Activated T-helper 2 cell treated with anti-CD3 and anti-CD28 coated beads, Interferon-gamma antibody, Interleukin-2, Interleukin-4, amounts not matched to agents 10 μg/mL and 5 μg/mL and 100 μg/mL, durations not matched to agents 14 hours and 24 hours and 36 hours (primary cell): ENCODE data around the gene CLN5. TPM values are rescaled to one million over a fixed set of nuclear protein-coding genes. Genes with fewer than 3 reads are reported as not detected.
"Not testable (repeated sequence)": the region's sequence is repeated elsewhere in the genome, so short reads cannot be mapped to it uniquely, and the experiment has no call there.

Experiments
- DNase-seq: peaks from one replicate; pipeline ENCODE4 v3.0.0; 2021; ENCODE audit warnings: low spot score
- H3K27ac Mint-ChIP-seq: one replicate; pipeline ENCODE4 v1.8.0; 2021; ENCODE audit warnings: mixed read lengths
- H3K27me3 Mint-ChIP-seq: one replicate; pipeline ENCODE4 v1.8.0; 2021; ENCODE audit warnings: low read depth, mixed read lengths
- H3K36me3 Mint-ChIP-seq: one replicate; pipeline ENCODE4 v1.8.0; 2021; ENCODE audit warnings: low read depth, mixed read lengths
- H3K4me1 Mint-ChIP-seq: one replicate; pipeline ENCODE4 v1.8.0; 2021; ENCODE audit warnings: low read depth, mixed read lengths
- H3K4me3 Mint-ChIP-seq: one replicate; pipeline ENCODE4 v1.8.0; 2021; ENCODE audit warnings: low read depth, mild to moderate bottlenecking, moderate library complexity, mixed read lengths
- H3K9me3 Mint-ChIP-seq: one replicate; pipeline ENCODE4 v1.8.0; 2021; ENCODE audit warnings: mixed read lengths
- intact Hi-C: fragments of 100-400 bp; cut with micrococcal nuclease; formaldehyde crosslinking; loops from one replicate; pipeline ENCODE4 v1.15.1; 2023
- total RNA-seq: library from RNA; stranded (reverse); gene quantifications from 2 replicates; pipeline ENCODE4 v1.2.3, GENCODE V29; 2022

CLN5 gene
- 13.5 and 15.8 TPM in 2 replicates for total RNA-seq

- Mint-ChIP-seq H3K4me1 (peaks cover 34% of the 10 kb centered on the region), H3K27me3 (peaks cover 1% of the 10 kb centered on the region), H3K27ac (peak within 1 kb of the TSS; percentile 90), H3K36me3 (peaks cover 30% of the 10 kb centered on the region), H3K9me3 (no peaks in the 10 kb centered on the region), H3K4me3 (peak within 1 kb of the TSS; percentile 89)
- DNase-seq: peak; percentile 95
- intact Hi-C loops: loop anchor here (1.0 to 10.0 kb wide), 5 partner anchors 17 to 483 kb away; partner anchors contain the start of genes FBXL3 and KCTD12
These were observed at the start of gene CLN5 for GRCh38 chr13:76991796-76992547. TSS of gene CLN5 (plus strand) at chr13:76992081. CDS start at chr13:76992099, 18 bp downstream.

DNA sequence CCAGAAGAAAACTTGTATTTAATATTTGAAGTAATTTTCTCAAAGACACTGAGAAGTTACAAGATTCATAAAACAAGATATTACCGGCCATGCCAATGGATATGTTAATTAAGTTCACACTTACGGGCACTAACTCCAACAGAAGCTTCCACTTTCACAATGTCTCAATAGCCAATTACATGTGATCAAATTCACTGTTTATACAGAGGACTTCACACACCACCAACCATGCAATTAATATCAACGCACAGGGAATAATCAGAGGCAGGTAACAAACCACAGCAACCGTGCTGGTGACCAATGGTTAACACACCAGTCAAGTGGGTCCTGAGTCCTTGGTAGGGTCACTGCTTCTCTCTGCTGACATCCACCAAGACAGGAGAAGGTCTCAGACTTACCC, 49.5 kb upstream of the CLN5 start:
- no peak overlapping the region for H3K27ac Mint-ChIP-seq
- H3K36me3 Mint-ChIP-seq: no peaks in the 10 kb centered on the region
- H3K4me3 Mint-ChIP-seq: no peak overlapping the region
- no peak for DNase-seq
- no peaks in the 10 kb centered on the region for H3K4me1 Mint-ChIP-seq
- peaks cover 3% of the 10 kb centered on the region for H3K27me3 Mint-ChIP-seq
- intact Hi-C loops: no loop called here
- no peaks in the 10 kb centered on the region for H3K9me3 Mint-ChIP-seq

GRCh38 chr13:76943646-76944045, 48.2 kb upstream of the CLN5 start:
- no peaks in the 10 kb centered on the region for H3K36me3 Mint-ChIP-seq
- no peak overlapping the region for H3K4me3 Mint-ChIP-seq
- DNase-seq: no peak
- H3K4me1 Mint-ChIP-seq: no peaks in the 10 kb centered on the region
- intact Hi-C loops: no loop called here
- no peaks in the 10 kb centered on the region for H3K9me3 Mint-ChIP-seq
- no peak overlapping the region for H3K27ac Mint-ChIP-seq
- H3K27me3 Mint-ChIP-seq: peaks cover 2% of the 10 kb centered on the region

- H3K4me1 Mint-ChIP-seq: no peaks in the 10 kb centered on the region
- H3K27ac Mint-ChIP-seq: no peak overlapping the region
- H3K4me3 Mint-ChIP-seq: no peak overlapping the region
- intact Hi-C loops: no loop called here
- H3K27me3 Mint-ChIP-seq: no peaks in the 10 kb centered on the region
- no peak for DNase-seq
- H3K36me3 Mint-ChIP-seq: no peaks in the 10 kb centered on the region
- H3K9me3 Mint-ChIP-seq: no peaks in the 10 kb centered on the region
These were observed 47.4 kb upstream of the CLN5 start for GRCh38 chr13:76944456-76944855.

GRCh38 chr13:76948149-76948548, 43.7 kb upstream of the CLN5 start, which contains the start of gene ACOD1:
TSS of gene ACOD1 (plus strand) at chr13:76948511. CDS start at chr13:76948559, 48 bp downstream.
- DNase-seq: no peak
- H3K4me1 Mint-ChIP-seq: no peaks in the 10 kb centered on the region
- intact Hi-C loops: no loop called here
- H3K27me3 Mint-ChIP-seq: peaks cover 3% of the 10 kb centered on the region
- no peak within 1 kb of the TSS for H3K4me3 Mint-ChIP-seq
- H3K36me3 Mint-ChIP-seq: no peaks in the 10 kb centered on the region
- no peaks in the 10 kb centered on the region for H3K9me3 Mint-ChIP-seq
- H3K27ac Mint-ChIP-seq: no peak within 1 kb of the TSS

DNA sequence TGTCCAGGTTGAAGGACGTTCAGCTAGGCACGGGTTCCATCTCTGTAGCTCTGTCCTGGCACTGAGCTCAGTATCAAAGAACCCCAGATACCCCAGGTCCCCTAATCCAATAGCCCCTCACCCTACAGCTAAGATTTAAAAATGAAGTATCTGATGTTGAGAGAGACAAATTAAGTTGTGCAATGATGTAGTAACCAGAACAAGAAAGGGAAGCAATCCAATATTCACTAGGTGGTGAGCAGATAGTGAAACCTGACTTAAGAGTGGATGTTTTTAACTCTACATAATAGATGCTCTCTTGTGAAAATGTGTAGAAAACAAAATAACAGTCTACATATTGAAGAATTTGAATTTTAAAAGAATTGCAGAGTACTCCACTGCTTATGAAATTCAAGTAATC, 41.8 kb upstream of the CLN5 start:
- Mint-ChIP-seq H3K4me3 (no peak overlapping the region), H3K9me3 (no peaks in the 10 kb centered on the region), H3K27ac (no peak overlapping the region), H3K4me1 (no peaks in the 10 kb centered on the region), H3K27me3 (peaks cover 3% of the 10 kb centered on the region), H3K36me3 (no peaks in the 10 kb centered on the region)
- intact Hi-C loops: no loop called here
- no peak for DNase-seq

DNA sequence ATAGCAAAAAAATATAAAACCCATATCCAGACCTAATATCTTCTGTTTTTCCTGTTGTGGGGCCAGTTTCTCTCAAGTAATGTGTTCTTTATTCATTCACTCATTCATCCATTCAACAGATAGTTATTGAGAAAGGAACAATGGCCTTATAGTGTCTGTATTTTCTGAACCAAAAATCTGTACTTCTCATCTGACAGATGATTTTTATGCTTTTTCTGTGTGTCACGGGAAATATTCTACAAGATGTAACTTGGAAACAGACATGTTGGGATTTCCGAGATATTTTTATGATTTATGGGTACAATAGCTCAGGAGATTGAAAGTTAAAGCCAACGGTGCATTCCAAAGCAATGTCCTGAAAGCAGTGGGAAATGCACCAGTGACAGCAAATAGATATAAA, 37.9 kb upstream of the CLN5 start:
- DNase-seq: no peak
- no peaks in the 10 kb centered on the region for H3K36me3 Mint-ChIP-seq
- peaks cover 8% of the 10 kb centered on the region for H3K9me3 Mint-ChIP-seq
- H3K27ac Mint-ChIP-seq: no peak overlapping the region
- peaks cover 3% of the 10 kb centered on the region for H3K27me3 Mint-ChIP-seq
- H3K4me3 Mint-ChIP-seq: no peak overlapping the region
- H3K4me1 Mint-ChIP-seq: no peaks in the 10 kb centered on the region
- intact Hi-C loops: no loop called here

DNA sequence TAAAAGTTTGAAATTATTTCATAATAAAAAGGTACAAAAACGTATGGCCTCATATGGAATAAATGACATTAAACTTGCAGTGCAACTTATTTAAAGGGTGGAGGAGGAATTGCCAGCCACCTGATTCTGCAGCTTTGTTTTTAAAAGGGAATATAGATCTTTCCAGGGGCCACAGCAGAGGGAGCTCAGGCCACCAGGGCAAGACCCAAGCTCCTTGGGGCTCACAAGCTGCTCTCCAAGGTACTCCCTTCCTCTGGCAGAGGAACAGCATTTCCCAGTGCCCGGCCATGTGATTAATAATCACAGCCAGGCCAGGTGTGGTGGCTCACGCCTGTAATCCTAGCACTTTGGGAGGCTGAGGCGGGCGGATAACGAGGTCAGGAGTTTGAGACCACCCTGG, 37.3 kb upstream of the CLN5 start:
- peaks cover 11% of the 10 kb centered on the region for H3K9me3 Mint-ChIP-seq
- no peak overlapping the region for H3K4me3 Mint-ChIP-seq
- H3K36me3 Mint-ChIP-seq: no peaks in the 10 kb centered on the region
- no peak for DNase-seq
- H3K27ac Mint-ChIP-seq: no peak overlapping the region
- intact Hi-C loops: no loop called here
- peaks cover 3% of the 10 kb centered on the region for H3K27me3 Mint-ChIP-seq
- no peaks in the 10 kb centered on the region for H3K4me1 Mint-ChIP-seq

GRCh38 chr13:76955193-76955592, 36.7 kb upstream of the CLN5 start:
- no peak overlapping the region for H3K27ac Mint-ChIP-seq
- H3K36me3 Mint-ChIP-seq: no peaks in the 10 kb centered on the region
- no peaks in the 10 kb centered on the region for H3K4me1 Mint-ChIP-seq
- peaks cover 3% of the 10 kb centered on the region for H3K27me3 Mint-ChIP-seq
- intact Hi-C loops: no loop called here
- no peak for DNase-seq
- no peak overlapping the region for H3K4me3 Mint-ChIP-seq
- peaks cover 14% of the 10 kb centered on the region for H3K9me3 Mint-ChIP-seq

DNA sequence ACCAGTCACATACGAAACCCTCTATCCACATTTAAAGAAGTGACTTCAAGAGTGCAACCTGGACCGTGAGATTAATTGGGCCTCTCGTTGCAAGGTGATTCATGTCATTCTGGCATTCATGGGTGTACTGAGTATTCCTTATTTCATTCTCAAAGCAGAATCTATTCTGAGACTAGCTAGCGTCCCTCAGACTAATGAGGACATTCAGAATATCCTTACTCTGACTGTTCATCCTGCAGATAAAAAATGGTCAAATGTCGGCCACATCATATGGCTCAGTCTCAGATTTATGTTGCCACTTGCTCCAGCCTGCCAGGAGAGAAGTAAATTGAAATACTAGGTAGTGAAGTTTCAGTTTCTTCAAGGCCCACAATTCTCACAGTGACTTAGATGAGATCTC, 36.2 kb upstream of the CLN5 start:
- no peaks in the 10 kb centered on the region for H3K36me3 Mint-ChIP-seq
- H3K27me3 Mint-ChIP-seq: peaks cover 2% of the 10 kb centered on the region
- peaks cover 18% of the 10 kb centered on the region for H3K9me3 Mint-ChIP-seq
- H3K4me3 Mint-ChIP-seq: no peak overlapping the region
- intact Hi-C loops: no loop called here
- no peak overlapping the region for H3K27ac Mint-ChIP-seq
- H3K4me1 Mint-ChIP-seq: no peaks in the 10 kb centered on the region
- DNase-seq: no peak

GRCh38 chr13:76958841-76959432, 32.9 kb upstream of the CLN5 start:
- no peak for DNase-seq
- peaks cover 21% of the 10 kb centered on the region for H3K9me3 Mint-ChIP-seq
- intact Hi-C loops: no loop called here
- no peaks in the 10 kb centered on the region for H3K36me3 Mint-ChIP-seq
- H3K27ac Mint-ChIP-seq: no peak overlapping the region
- H3K27me3 Mint-ChIP-seq: no peaks in the 10 kb centered on the region
- H3K4me3 Mint-ChIP-seq: no peak overlapping the region
- H3K4me1 Mint-ChIP-seq: no peaks in the 10 kb centered on the region

DNA sequence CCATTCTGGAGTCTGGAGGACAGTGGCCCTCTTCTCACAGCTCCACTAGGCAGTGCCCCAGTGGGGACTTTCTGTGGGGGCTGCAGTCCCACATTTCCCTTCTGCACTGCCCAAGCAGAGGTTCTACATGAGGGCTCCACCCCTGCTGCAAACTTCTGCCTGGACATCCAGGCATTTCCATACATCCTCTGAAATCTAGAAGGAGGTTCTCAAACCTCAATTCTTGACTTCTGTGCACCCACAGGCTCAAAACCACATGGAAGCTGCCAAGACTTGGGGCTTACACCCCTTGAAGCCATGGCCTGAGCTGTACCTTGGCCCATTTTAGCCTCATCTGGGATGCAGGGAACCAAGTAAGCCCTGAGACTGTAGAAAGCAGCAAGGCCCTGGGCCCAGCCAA, 32.1 kb upstream of the CLN5 start:
- DNase-seq: not testable (repeated sequence)
- H3K9me3 Mint-ChIP-seq: peaks cover 21% of the 10 kb centered on the region

GRCh38 chr13:76965759-76966421, 26.0 kb upstream of the CLN5 start:
- no peaks in the 10 kb centered on the region for H3K4me1 Mint-ChIP-seq
- intact Hi-C loops: no loop called here
- H3K9me3 Mint-ChIP-seq: peaks cover under 1% of the 10 kb centered on the region
- H3K4me3 Mint-ChIP-seq: no peak overlapping the region
- DNase-seq: no peak
- H3K27ac Mint-ChIP-seq: no peak overlapping the region
- H3K36me3 Mint-ChIP-seq: no peaks in the 10 kb centered on the region
- peaks cover 8% of the 10 kb centered on the region for H3K27me3 Mint-ChIP-seq

More for the DNA sequence above, 32.1 kb upstream of the CLN5 start:
- intact Hi-C loops, H3K27ac Mint-ChIP-seq, H3K4me3 Mint-ChIP-seq, H3K36me3 Mint-ChIP-seq, H3K27me3 Mint-ChIP-seq, H3K4me1 Mint-ChIP-seq: not testable (repeated sequence)
